ENCODE measurements around the gene POM121C. TPM values are rescaled to one million over a fixed set of nuclear protein-coding genes. Genes with fewer than 3 reads are reported as not detected.
"Not testable (repeated sequence)": the region's sequence is repeated elsewhere in the genome, so short reads cannot be mapped to it uniquely, and the experiment has no call there.

POM121C gene
- total and polyA plus RNA-seq, 10 donors = 9.1 to 67.4 (median 38.1) TPM

DNA sequence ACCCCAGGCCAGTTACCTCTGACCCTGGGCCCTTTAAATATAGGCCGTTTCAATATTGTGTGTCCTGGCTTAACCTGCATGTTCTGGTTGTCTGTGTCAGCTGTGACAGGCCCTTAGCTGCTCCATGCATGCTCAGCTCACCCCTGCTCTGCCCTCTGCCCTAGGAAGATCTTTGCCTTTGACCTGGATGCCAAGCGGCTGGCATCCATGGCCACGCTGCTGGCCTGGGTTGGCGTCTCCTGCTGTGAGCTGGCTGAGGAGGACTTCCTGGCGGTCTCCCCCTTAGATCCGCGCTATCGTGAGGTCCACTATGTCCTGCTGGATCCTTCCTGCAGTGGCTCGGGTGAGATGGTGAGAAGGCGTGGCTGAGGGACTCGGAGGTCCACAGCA lies 70.7 kb downstream of the POM121C start:
- WGBS, 5 donors = 71 to 100% (median 86%) methylated on average over 1 to 11 of the region's 11 CpGs
- DNase-seq = peak; percentile 39
- peak in 1 of 3 donors; percentile 7 for TF ChIP-seq POLR2AphosphoS5 (IDR thresholded peaks at IDR 0.05)
- H3K4me3 ChIP-seq; H3K9me3 ChIP-seq; H3K4me1 ChIP-seq; intact Hi-C loops (cut with DNase I; ENCODE audit: low total_unique reads); H3K27ac ChIP-seq; H3K27me3 ChIP-seq (replicated peaks in 1 of 7): not testable (repeated sequence)
- peaks cover 0 to 58% (median 29%) of the 10 kb centered on the region in 6 donors for H3K36me3 ChIP-seq

GRCh38 chr7:75414708-75415427 lies 71.2 kb downstream of the POM121C start:
- H3K27ac ChIP-seq; H3K9me3 ChIP-seq; H3K27me3 ChIP-seq (replicated peaks in 1 of 7); intact Hi-C loops (cut with DNase I; ENCODE audit: low total_unique reads); H3K4me3 ChIP-seq; H3K4me1 ChIP-seq: not testable (repeated sequence)
- peak; percentile 19 for DNase-seq
- 82 to 90% (median 82%) methylated on average over 8 to 13 of the region's 13 CpGs for WGBS, 5 donors
- H3K36me3 ChIP-seq = peaks cover 0 to 53% (median 29%) of the 10 kb centered on the region in 6 donors

DNA sequence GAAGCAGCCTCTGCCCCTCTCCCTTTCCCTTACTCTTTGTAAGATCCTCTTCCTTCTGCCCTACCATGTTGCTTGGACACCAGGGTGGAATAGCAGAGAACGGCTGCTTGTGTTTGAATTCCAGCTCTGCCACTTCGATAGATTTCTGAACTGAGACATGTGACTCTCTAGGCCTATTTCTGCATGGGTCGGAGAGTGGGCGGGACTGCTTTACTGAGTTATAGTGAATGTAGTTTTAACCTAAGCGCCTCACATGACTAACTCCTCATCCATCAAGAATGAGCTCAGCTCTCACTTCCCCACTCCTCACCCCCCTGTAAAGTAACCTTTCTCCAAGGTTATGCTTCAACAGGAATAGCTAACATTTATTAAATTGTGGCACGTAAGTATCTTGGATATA lies 71.9 kb downstream of the POM121C start:
- H3K36me3 ChIP-seq = peaks cover 0 to 46% (median 27%) of the 10 kb centered on the region in 6 donors
- H3K4me3 ChIP-seq; H3K9me3 ChIP-seq; H3K27ac ChIP-seq; H3K27me3 ChIP-seq (replicated peaks in 1 of 7); intact Hi-C loops (cut with DNase I; ENCODE audit: low total_unique reads); H3K4me1 ChIP-seq: not testable (repeated sequence)
- DNase-seq = peak; percentile 12
- 59 to 90% (median 84%) methylated on average over 3 to 5 of the region's 6 CpGs for WGBS, 5 donors

GRCh38 chr7:75410823-75411173 lies 75.3 kb downstream of the POM121C start:
- H3K9me3 ChIP-seq; H3K4me1 ChIP-seq; DNase-seq; H3K27me3 ChIP-seq (replicated peaks in 1 of 7); H3K4me3 ChIP-seq; H3K27ac ChIP-seq; intact Hi-C loops (cut with DNase I; ENCODE audit: low total_unique reads): not testable (repeated sequence)
- H3K36me3 ChIP-seq = peaks cover 0 to 13% (median 10%) of the 10 kb centered on the region in 6 donors
- WGBS, 5 donors = no CpG with 5 or more reads among the region's 13 CpGs

DNA sequence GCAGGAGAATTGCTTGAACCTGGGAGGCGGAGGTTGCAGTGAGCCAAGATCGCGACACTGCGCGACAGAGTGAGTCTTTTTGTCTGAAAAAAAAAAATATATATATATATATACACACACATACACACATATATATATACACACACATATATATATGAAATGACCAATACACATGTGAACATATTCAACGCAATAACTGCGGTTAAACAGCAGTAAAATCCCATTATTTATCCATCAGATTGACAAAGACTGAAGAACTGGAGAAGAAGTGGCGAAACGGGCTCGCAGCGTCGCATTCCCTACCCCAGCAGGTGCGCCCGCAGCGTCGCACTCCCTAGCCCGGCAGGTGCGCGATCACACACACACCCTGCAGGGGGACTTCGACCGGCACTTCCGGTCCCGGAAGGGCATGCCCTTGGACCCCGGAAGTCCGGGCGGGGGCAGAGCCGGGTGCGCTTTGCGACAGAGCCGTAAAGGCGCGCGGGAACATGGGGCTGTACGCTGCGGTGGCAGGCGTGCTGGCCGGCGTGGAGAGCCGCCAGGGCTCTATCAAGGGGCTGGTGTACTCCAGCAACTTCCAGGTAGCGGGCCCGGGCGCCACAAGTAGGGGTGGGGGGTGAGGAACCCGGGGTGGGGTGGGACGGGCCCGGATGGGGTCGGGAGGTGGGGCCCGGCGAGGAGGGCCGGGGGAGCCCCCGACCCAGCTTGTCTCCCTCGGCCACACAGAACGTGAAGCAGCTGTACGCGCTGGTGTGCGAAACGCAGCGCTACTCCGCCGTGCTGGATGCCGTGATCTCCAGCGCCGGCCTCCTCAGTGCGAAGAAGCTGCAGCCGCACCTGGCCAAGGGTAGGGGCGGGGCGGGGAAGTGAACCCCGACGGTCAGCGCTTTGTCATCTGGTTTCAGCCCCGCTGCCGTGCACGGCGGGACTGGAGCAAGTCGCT lies 75.9 kb downstream of the POM121C start:
- Histone ChIP-seq H3K4me3 (peak overlapping the region in 7 of 8 donors; percentile 29 to 62 (median 41)), H3K27ac (peak overlapping the region in 3 of 8 donors; percentile 40 to 58 (median 53))
- WGBS, 5 donors = 1 to 54% (median 32%) methylated on average over 4 to 14 of the region's 74 CpGs; no CpG with 5 or more reads in 1 of the 5 donors
- DNase-seq = peak; percentile 82
- H3K36me3 ChIP-seq; intact Hi-C loops (cut with DNase I; ENCODE audit: low total_unique reads); H3K4me1 ChIP-seq; H3K27me3 ChIP-seq (replicated peaks in 1 of 7); H3K9me3 ChIP-seq: not testable (repeated sequence)

DNA sequence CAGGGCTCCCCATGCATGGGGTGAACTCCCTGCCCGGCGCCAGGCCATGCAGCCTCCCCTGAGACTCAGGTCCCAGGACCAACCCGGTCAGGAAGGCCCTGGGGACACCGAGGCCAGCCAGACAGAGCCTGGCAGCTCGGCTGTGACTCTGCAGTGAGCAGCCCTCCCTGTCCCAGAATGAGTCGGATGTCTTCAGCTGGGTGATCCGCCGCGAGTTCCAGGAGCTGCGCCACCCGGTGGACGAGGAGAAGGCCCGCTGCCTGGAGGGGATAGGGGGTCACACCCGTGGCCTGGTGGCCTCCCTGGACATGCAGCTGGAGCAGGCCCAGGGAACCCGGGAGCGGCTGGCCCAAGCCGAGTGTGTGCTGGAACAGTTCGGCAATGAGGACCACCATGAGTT lies 81.4 kb downstream of the POM121C start:
- H3K4me3 ChIP-seq; H3K27me3 ChIP-seq (replicated peaks in 1 of 7); DNase-seq; intact Hi-C loops (cut with DNase I; ENCODE audit: low total_unique reads); H3K27ac ChIP-seq; H3K4me1 ChIP-seq; H3K9me3 ChIP-seq; H3K36me3 ChIP-seq: not testable (repeated sequence)
- WGBS, 5 donors = 87 to 95% (median 92%) methylated on average over 2 to 4 of the region's 18 CpGs; no CpG with 5 or more reads in 2 of the 5 donors

- H3K4me1 ChIP-seq; intact Hi-C loops (cut with DNase I; ENCODE audit: low total_unique reads): not testable (repeated sequence)
Measured at GRCh38 chr7:75403455-75404443, 82.3 kb downstream of the POM121C start.

DNA sequence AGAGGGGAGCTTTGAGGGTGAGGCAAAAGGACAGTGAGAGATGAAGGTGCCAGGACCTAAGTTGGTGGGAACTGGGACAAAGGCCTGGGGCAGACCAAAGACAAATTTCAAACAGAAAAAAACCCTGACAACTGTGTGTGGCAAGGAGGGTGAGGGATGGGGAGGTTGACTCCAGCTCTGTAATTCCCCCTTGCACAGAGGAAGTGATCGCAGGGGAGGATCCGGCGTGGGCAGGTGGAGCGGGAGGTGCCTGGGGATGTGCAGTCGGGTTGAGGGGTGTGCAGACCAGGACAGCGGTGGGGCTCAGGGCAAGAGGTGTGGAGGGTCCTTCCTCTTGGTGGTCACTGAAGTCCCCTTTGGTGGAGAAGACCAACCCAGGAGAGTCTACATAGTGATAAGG lies 85.5 kb downstream of the POM121C start:
- H3K4me1 ChIP-seq; H3K9me3 ChIP-seq; H3K36me3 ChIP-seq; DNase-seq; H3K27ac ChIP-seq; H3K27me3 ChIP-seq (replicated peaks in 1 of 7); intact Hi-C loops (cut with DNase I; ENCODE audit: low total_unique reads); H3K4me3 ChIP-seq: not testable (repeated sequence)
- WGBS, 5 donors = no CpG with 5 or more reads among the region's 6 CpGs

More at GRCh38 chr7:75403455-75404443, 82.3 kb downstream of the POM121C start:
- H3K9me3 ChIP-seq; H3K36me3 ChIP-seq; DNase-seq; H3K4me3 ChIP-seq; H3K27me3 ChIP-seq (replicated peaks in 1 of 7); H3K27ac ChIP-seq: not testable (repeated sequence)
- WGBS, 5 donors = no CpG with 5 or more reads among the region's 28 CpGs

DNA sequence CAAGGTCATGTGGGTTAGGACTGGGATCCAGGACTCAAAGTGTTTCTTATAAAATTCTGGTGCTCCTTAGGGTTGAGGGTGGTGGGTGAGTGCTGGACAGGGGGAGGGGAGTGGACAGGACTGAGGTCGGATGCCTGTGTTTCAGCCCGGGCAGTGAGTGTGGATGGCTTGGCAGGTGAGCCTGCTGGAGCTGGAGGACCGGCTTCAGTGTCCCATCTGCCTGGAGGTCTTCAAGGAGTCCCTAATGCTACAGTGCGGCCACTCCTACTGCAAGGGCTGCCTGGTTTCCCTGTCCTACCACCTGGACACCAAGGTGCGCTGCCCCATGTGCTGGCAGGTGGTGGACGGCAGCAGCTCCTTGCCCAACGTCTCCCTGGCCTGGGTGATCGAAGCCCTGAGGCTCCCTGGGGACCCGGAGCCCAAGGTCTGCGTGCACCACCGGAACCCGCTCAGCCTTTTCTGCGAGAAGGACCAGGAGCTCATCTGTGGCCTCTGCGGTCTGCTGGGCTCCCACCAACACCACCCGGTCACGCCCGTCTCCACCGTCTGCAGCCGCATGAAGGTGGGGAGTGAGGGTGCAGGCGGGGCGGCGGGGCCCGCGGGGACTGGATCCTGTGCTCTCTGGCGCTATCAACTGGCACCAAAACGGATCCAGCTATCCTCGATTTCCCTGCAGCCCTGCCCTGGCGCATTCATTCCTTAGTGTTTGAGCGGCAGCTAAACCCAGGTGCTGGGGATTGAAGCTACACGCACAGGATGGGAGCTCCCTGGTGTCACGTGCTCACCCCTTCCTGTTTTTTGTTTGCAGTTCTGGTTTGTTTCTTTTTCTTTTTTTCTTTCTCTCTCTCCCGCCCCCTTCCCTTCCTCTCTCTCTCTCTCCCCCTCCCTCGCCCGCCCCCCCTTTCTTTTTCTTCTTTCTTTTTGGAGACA lies 87.1 kb downstream of the POM121C start:
- H3K9me3 ChIP-seq; H3K27ac ChIP-seq; H3K27me3 ChIP-seq (replicated peaks in 1 of 7); H3K36me3 ChIP-seq; H3K4me3 ChIP-seq; intact Hi-C loops (cut with DNase I; ENCODE audit: low total_unique reads); H3K4me1 ChIP-seq: not testable (repeated sequence)
- WGBS, 5 donors = 81 to 94% (median 85%) methylated on average over 2 to 4 of the region's 34 CpGs; no CpG with 5 or more reads in 2 of the 5 donors
- peak; percentile 53 for DNase-seq
